Measurements from ENCODE around the gene FOXRED1.

Gene FOXRED1

DNA sequence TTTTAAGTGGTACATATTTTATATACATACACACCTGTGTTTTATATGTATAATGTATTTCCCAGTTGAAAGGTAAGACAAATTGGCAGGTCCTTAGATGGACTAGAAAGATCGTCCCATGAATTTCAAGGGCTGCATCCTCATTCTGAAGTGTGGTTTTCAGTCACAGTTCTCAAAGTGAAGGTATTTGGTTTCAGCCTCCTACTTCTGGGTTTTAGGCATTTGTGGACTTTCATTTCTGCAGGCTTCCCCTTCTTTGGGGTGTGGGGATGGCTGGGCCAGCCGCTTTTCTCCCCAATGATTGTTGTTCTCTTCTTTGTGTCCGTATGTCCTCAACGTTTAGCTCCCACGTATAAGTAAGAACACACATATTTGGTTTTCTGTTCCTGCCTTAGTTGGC is 44.9 kb downstream of the FOXRED1 start:
- peak overlapping the region; percentile 81; the same call in 1 of the 2 replicates for H3K27ac ChIP-seq (replicated peaks)
- DNase-seq (ENCODE audit: low read depth in 1 of 2, low spot score in 1 of 2) = no peak
- TF ChIP-seq REST (IDR thresholded peaks at IDR 0.05; ENCODE audit: insufficient replicate concordance, low read depth) (no peak), POLR2AphosphoS5 (IDR thresholded peaks at IDR 0.05; ENCODE audit: low read depth) (no peak)
- no peaks in the 10 kb centered on the region for H3K27me3 ChIP-seq (ENCODE audit: insufficient read depth, poor library complexity, severe bottlenecking)
- H3K4me3 ChIP-seq (replicated peaks; ENCODE audit: insufficient read depth, low read length) = no peak overlapping the region

GRCh38 chr11:126317432-126317755 is 48.4 kb downstream of the FOXRED1 start:
- Histone ChIP-seq H3K27ac (replicated peaks) (peak overlapping the region; percentile 83), H3K4me3 (replicated peaks; ENCODE audit: insufficient read depth, low read length) (no peak overlapping the region), H3K27me3 (ENCODE audit: insufficient read depth, poor library complexity, severe bottlenecking) (no peaks in the 10 kb centered on the region)
- TF ChIP-seq REST (IDR thresholded peaks at IDR 0.05; ENCODE audit: insufficient replicate concordance, low read depth) = no peak
- TF ChIP-seq POLR2AphosphoS5 (IDR thresholded peaks at IDR 0.05; ENCODE audit: low read depth) = no peak
- TF ChIP-seq, protein P1, sequence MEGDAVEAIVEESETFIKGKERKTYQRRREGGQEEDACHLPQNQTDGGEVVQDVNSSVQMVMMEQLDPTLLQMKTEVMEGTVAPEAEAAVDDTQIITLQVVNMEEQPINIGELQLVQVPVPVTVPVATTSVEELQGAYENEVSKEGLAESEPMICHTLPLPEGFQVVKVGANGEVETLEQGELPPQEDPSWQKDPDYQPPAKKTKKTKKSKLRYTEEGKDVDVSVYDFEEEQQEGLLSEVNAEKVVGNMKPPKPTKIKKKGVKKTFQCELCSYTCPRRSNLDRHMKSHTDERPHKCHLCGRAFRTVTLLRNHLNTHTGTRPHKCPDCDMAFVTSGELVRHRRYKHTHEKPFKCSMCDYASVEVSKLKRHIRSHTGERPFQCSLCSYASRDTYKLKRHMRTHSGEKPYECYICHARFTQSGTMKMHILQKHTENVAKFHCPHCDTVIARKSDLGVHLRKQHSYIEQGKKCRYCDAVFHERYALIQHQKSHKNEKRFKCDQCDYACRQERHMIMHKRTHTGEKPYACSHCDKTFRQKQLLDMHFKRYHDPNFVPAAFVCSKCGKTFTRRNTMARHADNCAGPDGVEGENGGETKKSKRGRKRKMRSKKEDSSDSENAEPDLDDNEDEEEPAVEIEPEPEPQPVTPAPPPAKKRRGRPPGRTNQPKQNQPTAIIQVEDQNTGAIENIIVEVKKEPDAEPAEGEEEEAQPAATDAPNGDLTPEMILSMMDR (IDR thresholded peaks at IDR 0.05; ENCODE audit: insufficient read depth, low read length) = no peak
- no peak for TF ChIP-seq SPI1 (IDR thresholded peaks at IDR 0.05; ENCODE audit: borderline replicate concordance, low read depth)
- no peak for TF ChIP-seq GABPA (IDR thresholded peaks at IDR 0.05; ENCODE audit: low read depth)
- DNase-seq (ENCODE audit: low read depth in 1 of 2, low spot score in 1 of 2) = no peak

GRCh38 chr11:126317756-126318573 is 49.0 kb downstream of the FOXRED1 start:
- Histone ChIP-seq H3K27ac (replicated peaks) (peak overlapping the region; percentile 83), H3K27me3 (ENCODE audit: insufficient read depth, poor library complexity, severe bottlenecking) (no peaks in the 10 kb centered on the region), H3K4me3 (replicated peaks; ENCODE audit: insufficient read depth, low read length) (0 out of 2 replicates have a peak overlapping the region, but pooled peaks have one; percentile 6)
- TF ChIP-seq REST (IDR thresholded peaks at IDR 0.05; ENCODE audit: insufficient replicate concordance, low read depth) = no peak
- TF ChIP-seq POLR2AphosphoS5 (IDR thresholded peaks at IDR 0.05; ENCODE audit: low read depth) = no peak
- TF ChIP-seq, protein P1 (IDR thresholded peaks at IDR 0.05; ENCODE audit: insufficient read depth, low read length) = no peak
- peak; percentile 10; the same call in 1 of the 2 replicates for TF ChIP-seq SPI1 (IDR thresholded peaks at IDR 0.05; ENCODE audit: borderline replicate concordance, low read depth)
- TF ChIP-seq GABPA (IDR thresholded peaks at IDR 0.05; ENCODE audit: low read depth) = no peak
- peak; percentile 47 to 68 for DNase-seq (ENCODE audit: low read depth in 1 of 2, low spot score in 1 of 2)
